ENCODE data around the gene ZFYVE28.

- TF ChIP-seq CTCF (IDR thresholded peaks at IDR 0.05) (no peak), POLR2A (IDR thresholded peaks at IDR 0.05) (no peak)
Observed at GRCh38 chr4:2284161-2284933, 134.1 kb downstream of the ZFYVE28 start.

Measured in adrenal gland (tissue), 5 donors.